Breast epithelium (tissue), 3 donors: ENCODE results near the gene SRRM1.

Experiments used
- POLR2A ChIP-seq: fragments of 450-650 bp; IDR thresholded peaks from one replicate; pipeline ENCODE4 v1.6.1; 2016; ENCODE audit warnings: antibody characterized with exemption, mild to moderate bottlenecking, moderate library complexity
- TF ChIP-seq, protein P1 (sequence below), 3 donors: fragments of 450-650 bp; IDR thresholded peaks; one replicate each; pipeline ENCODE4 v1.5.1; 2016 to 2017; ENCODE audit warnings: antibody characterized with exemption in 3 of 3, mild to moderate bottlenecking in 3 of 3, moderate library complexity in 3 of 3

DNA sequence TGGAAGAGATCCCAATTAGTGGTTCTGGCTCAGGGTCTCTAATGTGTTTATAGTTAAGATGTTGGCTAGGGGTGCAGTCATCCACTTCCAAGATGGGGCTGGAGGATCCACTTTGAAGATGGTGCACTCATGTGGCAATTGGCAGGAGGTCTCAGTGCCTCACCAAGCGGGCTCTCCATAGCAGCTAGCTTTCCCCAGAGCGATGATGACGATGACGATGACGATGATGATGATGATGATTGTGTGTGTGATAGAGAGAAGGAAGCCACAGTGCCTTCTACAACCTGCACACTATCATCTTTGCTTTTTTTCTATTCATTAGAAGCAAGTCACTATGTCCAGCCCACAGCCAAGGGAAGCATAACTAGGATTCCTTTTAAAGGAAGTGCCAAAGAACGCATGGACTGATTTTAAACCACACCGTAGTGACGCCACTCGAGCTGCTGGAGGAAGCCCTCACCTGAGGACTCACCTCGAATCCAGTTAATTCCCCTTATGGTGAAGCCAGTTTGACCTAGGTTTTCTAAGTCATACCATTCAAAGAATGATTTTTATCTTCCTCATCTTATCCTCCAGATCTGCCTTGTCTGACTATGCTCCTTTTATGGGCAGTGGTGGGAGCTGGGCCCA lies 49.4 kb downstream of the SRRM1 start:
- TF ChIP-seq, protein P1, sequence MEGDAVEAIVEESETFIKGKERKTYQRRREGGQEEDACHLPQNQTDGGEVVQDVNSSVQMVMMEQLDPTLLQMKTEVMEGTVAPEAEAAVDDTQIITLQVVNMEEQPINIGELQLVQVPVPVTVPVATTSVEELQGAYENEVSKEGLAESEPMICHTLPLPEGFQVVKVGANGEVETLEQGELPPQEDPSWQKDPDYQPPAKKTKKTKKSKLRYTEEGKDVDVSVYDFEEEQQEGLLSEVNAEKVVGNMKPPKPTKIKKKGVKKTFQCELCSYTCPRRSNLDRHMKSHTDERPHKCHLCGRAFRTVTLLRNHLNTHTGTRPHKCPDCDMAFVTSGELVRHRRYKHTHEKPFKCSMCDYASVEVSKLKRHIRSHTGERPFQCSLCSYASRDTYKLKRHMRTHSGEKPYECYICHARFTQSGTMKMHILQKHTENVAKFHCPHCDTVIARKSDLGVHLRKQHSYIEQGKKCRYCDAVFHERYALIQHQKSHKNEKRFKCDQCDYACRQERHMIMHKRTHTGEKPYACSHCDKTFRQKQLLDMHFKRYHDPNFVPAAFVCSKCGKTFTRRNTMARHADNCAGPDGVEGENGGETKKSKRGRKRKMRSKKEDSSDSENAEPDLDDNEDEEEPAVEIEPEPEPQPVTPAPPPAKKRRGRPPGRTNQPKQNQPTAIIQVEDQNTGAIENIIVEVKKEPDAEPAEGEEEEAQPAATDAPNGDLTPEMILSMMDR (IDR thresholded peaks at IDR 0.05), result no peak
- TF ChIP-seq POLR2A, result no peak
